Tongue (tissue), 2 donors: ENCODE results near the gene KCNF1. TPM values are rescaled to one million over a fixed set of nuclear protein-coding genes. Genes with fewer than 3 reads are reported as not detected.

Experiments used
- DNase-seq: peaks from one replicate; pipeline ENCODE4 v3.0.0-alpha.2; 2015
- total RNA-seq: library from RNA; depleted of rRNA; stranded (reverse); fragments of >200 nt; gene quantifications from one replicate; pipeline ENCODE4 v1.2.3, GENCODE V29; 2014

KCNF1 gene
- total RNA-seq, 1 donor from 2014 or later = 1.3 TPM

DNA sequence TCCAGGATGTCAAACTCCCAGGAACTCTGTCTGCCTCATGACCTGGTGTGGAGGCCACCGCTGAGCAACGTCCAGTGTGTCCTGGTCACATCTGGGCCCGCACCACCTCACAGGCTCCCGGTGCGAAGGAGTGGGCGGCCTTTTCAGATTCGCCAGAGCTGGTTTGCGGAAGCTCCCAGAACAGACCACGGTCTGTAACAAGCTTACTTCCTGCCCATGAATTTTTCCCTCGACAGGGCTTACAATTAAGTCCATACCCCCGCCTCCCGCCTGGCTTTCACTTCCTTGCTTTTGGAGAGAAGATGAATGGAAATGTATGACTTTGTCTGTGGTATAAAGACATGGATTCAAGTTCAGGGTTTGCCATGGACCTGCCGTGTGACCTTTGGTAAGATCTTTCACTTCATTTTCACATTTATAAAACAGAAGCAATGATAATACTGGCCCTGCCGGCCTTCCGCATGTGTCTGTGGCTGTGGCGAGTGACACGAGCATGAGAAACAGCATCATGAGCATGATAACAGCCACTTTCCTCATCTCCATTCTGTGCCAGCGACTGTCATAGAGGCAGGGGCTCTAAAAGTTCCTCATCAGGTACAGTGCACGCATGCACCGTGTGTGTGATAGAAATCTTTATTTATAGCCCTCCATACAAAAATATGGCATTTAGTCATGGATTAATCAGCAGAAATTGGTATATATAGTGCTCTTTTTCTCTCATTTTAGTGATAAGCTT is 31.0 kb upstream of the KCNF1 start:
- DNase-seq = no peak

DNA sequence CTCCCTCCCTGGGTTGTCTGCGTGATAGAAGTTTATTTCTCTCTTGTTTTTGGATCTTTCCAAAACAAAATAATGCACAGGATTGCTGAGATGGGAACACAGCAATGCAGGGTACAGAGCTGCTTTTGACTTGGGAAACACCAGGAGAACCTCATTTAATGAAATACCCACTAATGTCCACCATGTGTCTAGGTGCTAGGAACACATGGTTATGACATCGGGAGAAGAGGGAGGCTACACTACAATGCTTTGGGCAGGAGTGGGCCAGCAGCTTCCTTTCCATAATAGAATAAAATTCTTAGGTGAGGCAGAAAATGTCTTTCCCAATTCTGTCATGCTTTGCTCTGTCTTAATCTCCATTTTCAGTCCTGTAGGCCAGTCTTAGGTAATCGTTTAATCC is 29.2 kb upstream of the KCNF1 start:
- DNase-seq = no peak

DNA sequence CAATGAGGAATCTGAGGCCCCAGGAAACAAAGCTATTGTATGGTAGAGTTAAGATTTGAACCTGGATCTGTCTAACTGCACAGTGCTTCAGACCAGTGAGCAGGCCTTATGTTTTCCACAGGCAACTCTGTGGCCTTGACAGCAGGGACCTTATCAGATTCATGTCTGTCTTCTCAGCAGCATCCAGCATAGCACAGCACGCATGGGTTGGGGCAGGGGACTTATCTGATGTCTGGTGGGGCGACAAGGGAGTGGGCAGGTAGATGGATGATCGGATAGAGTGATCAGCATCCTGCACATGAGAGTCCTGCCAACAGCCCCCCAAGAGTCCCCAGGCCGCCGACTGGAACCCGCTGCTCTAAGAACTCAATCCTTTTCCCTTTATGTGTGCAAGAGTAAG is 28.7 kb upstream of the KCNF1 start:
- no peak for DNase-seq

DNA sequence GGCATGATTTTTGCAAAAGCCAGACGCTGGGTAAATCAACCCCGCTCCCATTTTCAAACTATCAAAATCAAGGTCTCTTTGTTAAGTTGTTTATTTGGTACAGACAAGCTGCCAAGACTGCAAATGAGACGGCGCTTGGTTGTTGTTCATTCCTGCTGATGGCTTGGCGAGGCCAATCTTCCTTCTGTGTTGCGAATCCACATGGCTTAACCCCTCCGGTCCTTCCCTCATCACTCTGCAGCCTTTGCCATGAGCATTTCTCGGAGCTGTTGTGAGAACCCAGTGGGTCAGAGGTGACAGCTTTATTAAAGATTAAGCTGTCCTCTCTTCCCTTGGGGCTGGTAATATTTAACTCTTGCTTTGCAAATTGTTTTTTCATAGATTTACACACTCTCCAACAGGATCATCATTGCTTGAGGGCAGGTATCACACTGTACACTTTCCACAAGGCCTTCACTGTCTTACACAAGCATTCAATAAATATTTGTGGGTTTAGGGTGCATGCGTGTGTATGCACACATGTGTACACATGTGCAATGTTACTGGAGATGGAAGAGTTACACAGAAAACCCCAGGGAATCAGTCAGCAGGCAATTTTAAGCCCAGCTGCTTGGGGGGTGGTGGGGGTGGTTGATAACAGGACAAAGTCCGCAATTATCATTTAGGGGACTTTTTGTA is 27.8 kb upstream of the KCNF1 start:
- peak; percentile 34 for DNase-seq

DNA sequence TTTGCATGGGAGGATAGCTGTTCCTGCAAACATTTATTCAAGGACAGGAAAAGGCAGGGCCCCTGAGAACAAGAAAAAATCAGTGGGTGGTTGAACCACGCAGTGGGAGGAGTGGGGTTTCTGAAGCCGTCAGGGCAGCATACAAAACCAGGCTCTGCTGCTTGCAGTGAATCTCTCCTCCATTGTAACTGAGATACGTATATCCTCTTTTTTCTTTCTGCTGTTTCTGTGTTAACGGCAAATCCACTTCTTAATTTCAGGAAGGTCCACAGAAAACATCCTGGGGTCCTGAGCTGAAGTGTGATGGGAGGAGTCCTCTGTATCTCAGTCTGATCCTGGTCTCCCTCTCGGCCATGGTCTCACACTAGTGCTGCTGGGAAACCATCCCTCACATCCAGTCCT is 27.2 kb upstream of the KCNF1 start:
- DNase-seq = no peak

DNA sequence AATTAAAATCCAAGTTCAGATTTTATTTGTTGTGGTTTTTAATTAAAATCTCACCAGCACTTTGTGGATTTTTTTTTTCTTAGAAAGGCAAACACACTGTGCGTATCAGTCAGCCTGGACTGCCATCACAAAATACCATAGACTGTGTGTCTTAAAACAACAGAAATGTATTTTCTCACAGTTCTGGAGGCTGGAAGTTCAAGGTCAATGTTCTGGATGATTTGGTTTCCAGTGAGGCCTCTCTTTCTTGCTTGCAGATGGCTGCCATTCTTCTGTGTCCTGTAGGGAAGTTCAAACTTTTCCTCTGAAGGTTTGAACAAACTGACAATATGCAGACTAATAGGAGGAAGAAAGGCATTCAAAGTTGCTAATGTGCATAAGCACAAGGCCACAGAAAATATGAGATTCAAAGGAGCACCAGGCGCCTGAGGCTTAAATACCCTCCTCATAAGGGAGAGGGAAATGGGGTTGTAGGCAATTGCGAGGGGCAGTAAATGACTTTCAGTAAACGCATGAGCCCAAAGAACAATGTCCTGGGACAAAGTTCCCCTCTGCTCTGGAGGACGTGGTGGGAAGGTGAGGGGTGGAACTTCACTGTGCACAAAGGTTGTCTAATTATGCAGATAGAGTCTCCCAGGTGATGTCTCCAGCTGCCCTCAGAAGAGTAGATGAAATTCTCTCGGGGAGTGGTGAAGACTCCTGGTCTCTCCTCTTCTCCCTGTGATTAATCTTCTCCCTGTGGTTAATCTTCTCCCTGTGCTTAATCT is 26.5 kb upstream of the KCNF1 start:
- no peak for DNase-seq

DNA sequence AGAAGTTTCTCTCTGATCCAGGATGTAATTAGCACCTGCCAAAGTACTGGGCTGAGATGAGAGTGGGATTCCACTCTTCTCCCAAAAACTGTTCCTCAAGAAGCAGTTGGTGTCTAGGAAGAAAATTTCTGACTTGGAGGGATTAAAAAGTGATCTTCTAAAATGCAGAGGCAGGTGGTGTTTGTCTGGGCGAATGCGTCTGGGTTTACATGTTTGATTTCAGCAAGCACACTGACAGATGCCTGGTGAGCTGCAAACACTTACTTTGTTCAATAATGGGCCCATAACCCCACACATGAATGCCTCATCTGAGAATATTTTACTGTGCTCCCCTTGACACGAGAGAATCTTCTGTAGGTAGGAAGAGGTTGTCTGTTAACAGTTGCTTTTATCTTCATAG is 24.3 kb upstream of the KCNF1 start:
- no peak for DNase-seq

DNA sequence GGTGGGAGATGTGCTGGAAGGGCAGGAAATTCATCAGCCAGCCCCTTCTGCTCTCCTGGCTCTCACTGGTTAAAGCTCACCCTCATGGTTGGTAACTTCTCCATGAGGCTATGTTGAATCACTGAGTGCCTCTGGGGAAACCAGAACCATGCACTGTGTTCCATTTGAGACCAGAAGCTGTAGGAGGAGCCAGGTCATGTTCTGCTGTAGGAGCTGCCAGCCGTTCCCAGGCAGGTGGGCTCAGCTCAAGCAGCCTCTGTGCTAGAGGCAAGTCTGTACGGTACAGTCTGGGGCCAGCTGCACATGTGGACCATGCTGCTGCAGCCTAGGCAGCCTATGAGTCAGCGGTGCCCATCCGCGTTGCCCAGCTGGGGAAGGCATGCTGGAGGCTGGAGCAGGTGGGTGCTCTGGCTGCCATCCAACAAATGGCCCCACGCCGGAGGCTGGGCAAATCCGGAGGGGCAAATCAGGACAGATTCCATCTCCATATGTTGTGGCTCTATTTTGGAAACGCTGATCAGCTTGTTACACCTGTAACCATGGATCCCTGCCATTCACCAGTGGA is 22.0 kb upstream of the KCNF1 start:
- peak; percentile 81 for DNase-seq

DNA sequence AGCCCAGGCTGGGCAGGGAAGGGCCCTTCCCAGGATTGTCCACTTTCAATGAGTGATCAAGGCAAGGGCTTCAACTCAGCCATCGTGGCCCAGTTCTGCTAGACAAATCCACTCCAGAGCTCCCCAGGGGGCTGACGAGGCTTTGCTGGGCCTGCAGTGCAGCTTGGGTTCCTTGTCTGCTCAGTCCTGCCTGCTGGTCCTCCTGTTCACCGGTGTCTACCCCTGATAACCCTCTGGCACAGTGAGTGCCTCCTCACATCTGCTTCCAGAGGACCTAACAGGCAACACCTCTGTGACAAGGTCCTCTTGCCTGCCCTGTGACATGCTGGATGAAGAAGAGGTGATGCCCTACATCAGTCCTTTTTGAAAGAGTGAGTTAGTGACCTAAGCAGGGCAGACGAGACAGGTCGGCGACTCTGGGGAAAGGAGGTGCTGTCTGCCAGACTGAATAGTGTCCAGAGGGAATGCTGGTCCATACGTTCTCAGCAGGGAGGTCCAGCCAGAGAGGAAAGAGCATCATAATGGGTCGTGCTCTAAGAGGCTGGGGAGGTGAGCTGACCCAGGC is 20.9 kb upstream of the KCNF1 start:
- no peak for DNase-seq

DNA sequence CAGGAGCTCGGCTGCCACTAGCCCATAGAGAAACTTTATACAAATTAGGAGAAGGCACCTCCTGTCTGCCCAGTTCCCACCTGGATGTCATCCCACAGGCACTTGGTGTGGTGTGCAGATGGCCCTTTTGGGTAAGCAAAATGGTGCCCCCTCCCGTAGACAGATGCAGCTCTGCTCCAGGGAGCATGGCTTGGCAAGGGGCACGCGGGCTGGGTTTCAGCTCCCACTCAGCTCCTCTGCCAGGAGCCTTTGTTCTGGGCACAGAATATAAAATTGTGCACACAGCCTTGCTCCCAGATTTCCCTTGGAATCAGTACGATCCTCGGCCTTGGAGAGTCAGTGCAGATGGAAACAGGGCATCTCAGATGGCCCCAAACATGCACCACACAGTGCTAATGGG is 20.3 kb upstream of the KCNF1 start:
- DNase-seq = no peak

DNA sequence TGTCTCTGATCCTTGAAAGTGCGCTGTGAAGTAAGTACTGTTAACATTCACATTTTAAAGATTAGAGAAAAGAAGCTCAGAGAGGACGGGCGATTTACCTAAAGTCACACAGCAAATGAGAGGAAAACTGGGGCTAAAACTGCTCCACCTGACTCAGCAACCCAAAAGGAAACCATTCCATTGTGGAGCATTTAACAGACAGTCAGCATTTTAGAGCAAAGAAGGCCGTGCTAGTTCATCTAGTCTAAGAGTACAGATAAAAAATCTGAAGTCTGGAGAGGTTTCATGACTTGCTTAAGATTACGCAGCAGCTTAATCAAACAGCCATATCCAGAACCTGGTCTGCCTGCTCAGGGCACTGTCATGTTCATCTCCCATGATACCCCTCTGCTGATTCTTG is 19.9 kb upstream of the KCNF1 start:
- no peak for DNase-seq

DNA sequence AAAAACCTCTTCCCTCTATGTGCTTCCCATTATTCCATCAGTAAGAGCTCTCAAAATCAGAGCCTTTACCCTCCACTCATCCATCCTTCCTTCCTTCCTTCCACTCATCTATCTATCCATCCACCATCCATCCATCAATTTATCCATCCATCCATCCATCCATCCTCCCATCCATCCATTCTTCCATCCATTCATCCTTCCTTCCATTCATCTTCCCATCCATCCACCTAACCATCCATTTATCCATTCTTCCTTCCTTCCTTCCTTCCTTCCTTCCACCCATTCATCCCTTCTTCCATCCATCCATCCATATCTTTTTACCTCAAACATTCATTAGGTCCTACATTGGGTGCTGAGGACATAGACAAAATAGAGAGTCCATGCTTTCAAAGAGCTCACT is 19.4 kb upstream of the KCNF1 start:
- no peak for DNase-seq

DNA sequence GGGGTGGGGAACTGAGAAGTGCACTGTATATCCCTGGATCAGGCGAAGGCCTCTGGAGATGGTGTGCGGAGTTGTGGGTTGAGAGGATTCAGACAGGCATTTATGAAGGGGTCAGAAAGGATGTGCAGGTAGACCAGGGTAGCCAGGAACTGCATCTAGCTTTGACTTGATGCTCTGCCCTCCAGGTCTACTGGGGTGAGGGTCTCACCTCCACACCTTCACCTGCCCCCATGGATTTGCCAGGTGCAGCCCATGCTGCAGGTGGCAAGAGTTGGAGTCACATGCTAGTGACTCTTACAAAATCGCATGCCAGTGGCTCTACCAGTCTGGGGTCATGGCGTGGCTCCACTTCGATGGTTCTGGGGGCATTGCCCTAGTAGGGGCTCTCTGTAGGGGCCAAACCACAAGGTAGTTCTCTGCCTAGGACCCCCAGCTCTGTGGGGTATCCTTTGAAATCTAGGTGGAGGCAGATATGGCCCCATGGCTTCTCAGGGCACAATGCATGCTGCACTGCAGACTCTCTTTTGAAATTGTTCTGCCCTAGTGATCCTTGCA is 18.9 kb upstream of the KCNF1 start:
- no peak for DNase-seq

DNA sequence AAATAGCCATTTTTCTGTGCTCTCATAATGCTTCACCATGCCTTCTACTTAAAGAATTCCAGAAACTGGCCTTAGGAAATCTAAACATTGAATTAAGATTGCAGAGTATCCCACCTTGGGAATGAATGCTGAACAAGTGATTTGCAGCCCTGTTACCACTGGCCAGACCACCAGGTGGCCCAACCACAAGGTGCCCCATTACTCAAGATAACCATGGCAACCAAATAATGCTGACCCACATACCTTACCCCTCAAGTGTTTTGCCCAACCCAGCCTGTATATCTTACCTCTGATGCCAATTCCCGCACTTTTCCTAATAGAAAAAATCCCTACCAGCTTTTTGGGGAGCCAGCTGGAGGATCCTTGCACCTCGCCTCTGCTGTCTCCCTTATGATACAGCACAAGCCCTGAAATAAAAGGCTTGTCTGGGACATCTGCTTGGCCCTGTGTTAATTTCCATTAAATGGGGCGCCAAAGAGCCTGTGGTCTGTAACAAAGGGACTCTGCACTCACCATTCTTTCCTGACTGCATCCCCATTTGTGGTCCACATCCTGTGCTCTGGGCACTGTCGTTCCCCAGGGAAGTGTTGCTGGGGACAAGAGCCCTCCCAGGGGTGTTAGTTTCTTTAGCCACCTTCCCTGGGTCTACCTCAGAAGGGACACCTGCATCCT is 17.3 kb upstream of the KCNF1 start:
- DNase-seq = no peak

DNA sequence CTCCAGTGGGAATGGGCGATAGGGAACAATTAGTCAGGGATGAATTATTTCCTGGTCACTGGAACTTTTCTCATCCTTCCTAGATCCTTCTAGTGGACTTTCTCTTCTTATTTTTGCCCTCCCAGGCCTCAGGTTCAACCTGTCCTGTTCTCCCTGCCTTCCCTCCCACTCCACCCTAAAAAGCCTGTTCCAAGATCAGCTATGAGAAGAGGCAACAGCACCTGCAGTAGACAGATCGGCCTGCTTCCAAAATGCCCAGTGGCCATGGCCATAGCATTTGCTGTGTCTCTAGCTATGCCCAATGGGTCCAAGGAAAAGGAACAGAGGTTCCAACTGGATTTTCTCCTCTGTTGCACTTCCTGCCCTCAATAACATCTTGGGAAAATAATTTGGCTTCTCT is 16.5 kb upstream of the KCNF1 start:
- no peak for DNase-seq

DNA sequence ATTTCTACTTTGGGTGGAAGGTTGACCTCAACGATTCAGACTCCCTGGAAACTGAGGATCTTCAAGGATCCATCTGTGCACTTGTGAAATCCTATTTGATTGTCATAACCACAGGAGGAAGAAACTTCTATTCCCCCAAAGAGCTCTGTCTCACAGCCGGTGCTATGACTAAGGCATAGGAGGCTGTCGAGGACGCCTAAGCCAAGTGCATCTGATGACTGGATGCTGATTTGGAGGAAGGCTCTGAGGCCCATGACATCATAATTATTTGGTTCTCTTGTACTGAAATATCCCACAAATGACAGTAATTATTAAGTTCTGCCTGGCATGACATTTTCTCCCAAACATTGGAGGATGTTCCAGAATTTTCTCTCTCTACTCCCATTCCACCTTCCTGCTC is 13.8 kb upstream of the KCNF1 start:
- DNase-seq = no peak

DNA sequence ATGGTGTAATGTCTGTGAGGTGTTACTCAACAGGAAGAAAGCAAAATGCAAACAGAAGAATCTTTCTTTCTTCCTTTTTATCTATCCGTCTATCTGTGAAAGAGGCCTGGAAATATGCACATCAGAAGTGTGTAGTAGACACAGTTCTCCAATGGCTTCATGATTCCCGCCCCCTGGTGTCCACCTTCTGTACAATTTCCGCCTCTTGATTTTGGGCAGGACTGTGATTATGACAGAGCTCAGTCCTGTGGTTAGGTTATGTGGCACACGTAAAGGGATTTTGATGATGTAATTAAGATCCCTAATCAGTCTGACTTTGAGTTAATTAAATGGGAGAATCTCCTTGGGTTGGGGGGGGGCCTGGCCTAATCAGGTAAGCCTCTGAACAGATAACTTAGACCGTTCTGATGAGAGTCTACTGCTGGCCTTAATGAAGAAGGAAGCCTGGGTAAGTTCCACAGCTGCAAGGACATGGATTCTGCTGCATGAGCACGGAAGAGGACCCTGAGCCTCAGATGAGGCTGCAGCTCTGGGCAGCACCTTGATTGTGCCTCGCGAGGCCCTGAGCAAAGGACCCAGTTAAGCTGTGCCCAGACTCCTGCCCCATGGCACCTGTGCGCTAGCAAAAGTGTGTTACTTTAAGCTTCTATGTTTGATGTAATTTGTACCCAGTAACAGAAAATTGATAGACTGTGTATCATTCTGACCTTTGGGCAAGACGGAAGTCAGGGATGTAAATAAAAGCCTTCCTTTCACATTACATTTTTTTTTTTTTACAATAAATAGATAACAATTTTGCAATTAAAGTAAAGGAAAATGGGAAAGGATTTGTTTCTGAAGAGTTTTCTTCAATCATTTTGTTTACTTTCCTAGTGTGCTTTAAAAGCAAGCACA is 11.3 kb upstream of the KCNF1 start:
- no peak for DNase-seq

DNA sequence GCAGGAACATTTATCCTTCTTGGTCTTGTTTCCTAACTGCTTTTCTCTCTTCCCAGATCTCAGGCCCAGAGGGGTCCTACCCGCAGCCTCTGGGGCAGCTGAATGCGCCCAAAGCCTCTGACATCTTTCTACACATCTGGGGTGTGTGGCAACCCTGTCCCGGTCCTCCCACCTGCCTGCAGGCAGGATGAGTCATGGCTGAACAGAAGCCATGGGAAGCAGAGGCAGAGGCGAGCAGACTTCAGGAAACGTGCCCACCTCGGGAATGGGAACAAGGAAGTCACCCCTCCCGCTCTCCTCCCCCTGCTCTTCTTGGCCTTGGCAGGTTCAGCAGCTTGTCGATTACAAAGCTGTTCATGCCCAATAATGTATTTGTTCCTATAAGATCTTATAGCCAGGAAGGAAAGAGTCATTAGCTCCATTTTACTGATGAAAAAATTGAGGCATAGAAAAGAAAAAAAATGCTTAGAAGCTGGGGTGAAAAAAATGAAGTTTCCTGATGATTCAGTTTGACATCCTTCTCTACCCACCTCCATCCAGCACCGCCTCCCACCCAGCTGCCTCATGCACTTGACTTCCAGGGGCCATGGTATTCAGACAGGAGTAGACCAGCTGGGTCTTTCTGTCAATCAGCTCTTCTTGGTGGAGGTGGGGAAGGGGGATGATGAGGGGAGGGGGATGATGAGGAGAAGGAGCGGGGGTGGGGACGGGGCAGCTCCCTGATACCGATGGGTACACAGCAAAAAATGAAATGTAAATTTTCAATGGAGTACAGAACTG is 10.4 kb upstream of the KCNF1 start:
- DNase-seq = no peak

DNA sequence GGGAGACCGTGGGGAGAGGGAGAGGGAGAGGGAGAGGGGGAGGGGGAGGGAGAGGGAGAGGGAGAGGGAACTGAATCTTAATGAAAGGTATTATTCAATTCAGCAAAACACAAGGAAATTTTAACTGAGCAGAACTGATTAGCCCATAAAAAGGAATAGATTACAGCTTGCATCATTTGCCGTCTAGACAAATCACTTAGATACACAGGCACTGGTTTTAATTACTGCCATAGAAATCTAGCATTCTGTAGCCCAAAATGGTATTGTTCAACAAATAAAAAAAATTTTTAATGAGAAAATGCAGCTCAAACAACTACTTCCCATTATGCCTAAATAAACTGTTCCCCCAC is 7.9 kb upstream of the KCNF1 start:
- no peak for DNase-seq

DNA sequence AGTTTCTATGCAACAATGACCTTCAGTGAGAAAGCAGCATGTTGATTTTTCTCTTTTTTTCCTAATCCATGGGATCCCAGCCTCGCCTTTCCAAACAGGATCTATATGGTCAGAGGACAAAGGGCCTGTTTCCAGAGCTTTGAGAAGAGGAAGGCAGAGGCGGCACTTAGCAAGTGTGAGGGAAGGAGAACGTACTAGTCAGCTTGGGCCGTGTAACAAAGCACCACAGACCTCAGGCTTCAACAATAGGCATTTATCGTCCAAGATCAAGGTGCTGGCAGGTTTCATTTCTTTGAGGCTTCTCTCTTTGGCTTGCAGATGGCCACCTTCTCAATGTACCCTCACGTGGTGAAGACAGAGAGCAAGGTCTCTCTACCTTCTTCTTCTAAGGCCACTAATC is 7.3 kb upstream of the KCNF1 start:
- DNase-seq = no peak
